GM21619 (cell line): Measurements from ENCODE around the gene GBA2.

Source experiments
- ATAC-seq: cut with Tn5 transposase; IDR thresholded peaks from one replicate; pipeline ENCODE4 v1.9.1; 2021; ENCODE audit not compliant: unreplicated experiment

GBA2 gene

DNA sequence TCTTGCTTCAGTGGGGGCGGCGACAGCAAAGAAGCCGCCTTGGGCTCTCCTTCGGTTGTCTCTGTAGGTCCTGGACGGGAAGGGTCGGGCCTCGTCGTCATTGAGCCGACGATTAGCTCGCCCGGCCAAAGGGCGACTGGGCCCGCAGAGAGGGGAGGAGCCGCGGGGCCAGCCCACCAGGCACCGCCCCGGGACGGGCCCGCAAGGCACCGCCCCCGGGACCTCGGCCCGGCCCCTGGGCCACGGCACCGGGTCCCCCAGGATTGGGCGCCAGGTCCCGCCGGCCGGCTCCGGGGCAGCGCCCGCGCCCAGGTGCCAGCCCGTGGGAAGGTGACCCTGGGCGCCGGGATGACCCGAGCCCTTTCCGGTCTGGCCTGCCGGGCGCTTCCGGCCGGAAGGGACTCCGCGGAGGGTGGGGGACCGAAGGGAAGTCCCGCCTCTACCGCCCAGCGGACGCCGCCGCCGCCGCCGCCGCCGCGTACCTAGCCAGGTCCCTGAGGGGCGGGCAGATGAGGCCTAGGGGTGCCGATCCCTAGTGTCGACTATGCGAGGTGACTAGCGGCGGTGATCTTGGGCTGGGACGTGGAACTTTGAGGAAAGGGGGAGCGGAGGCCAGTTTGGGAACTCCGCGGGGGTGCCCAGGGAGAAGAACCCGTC, at the start of gene GBA2, which contains the start of gene RGP1:
TSS of gene GBA2 (minus strand) at position 371 of the 657 bp plus-strand sequence. CDS start 524 bp downstream, outside the sequence.
TSS of gene RGP1 (plus strand) at position 430 of the 657 bp plus-strand sequence. CDS start 469 bp downstream, outside the sequence.
- peak; percentile 73 for ATAC-seq

GRCh38 chr9:35797311-35798109, 48.5 kb upstream of the GBA2 start:
- ATAC-seq: no peak

GRCh38 chr9:35795695-35796094, 46.7 kb upstream of the GBA2 start:
- ATAC-seq: no peak

GRCh38 chr9:35793461-35793860, 44.4 kb upstream of the GBA2 start:
- ATAC-seq: no peak

- no peak for ATAC-seq
These were observed 43.8 kb upstream of the GBA2 start for GRCh38 chr9:35792826-35793225.

- no peak for ATAC-seq
These were observed 43.2 kb upstream of the GBA2 start for GRCh38 chr9:35792024-35792813.

GRCh38 chr9:35791297-35791921, 42.4 kb upstream of the GBA2 start, which contains the start of gene NPR2:
NPR2 (plus strand) TSS chr9:35791591; CDS start chr9:35792409, 818 bp downstream.
- ATAC-seq: no peak

GRCh38 chr9:35790385-35791296, 41.6 kb upstream of the GBA2 start:
- no peak for ATAC-seq

GRCh38 chr9:35790025-35790384, 41.0 kb upstream of the GBA2 start:
- no peak for ATAC-seq

GRCh38 chr9:35789541-35789940, 40.5 kb upstream of the GBA2 start:
- no peak for ATAC-seq

- no peak for ATAC-seq
These were observed 34.4 kb upstream of the GBA2 start for GRCh38 chr9:35783418-35783817.

GRCh38 chr9:35781066-35781465, 32.0 kb upstream of the GBA2 start:
- no peak for ATAC-seq

DNA sequence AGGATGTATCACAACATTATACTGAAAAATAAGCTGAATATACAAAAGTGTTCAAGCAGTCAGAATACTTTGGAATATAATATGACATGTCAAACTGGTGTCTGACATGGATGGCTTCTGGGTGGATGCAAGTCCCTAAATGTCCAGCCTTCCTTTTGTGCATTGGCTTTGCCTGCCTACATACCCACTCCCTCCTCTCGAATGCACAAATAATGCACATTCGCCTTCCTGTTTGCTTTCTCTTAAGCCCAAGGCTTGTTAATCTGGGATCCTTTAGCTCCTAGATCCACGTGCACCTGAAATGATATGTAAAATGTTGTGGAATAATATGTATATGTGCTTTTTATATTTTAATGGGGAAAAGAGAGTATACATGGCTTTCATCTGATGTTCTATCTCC, 29.5 kb upstream of the GBA2 start:
- no peak for ATAC-seq

DNA sequence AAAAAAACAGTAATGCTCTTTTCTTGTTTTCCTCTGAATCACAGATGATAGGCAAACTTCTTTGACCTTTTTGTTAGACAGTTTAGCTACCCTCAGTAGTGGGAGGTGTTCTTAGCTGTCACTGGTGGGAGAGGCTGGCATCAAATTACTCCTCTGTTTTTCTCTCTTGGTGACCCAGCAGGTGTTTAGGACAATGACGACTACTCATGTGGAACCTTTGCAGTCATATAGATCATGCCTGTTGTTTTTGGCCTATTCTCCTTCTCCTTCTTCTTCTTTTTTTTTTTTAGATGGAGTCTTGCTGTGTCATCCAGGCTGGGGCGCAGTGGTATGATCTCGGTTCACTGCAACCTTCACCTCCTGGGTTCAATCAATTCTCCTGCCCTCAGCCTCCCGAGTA, 27.0 kb upstream of the GBA2 start:
- ATAC-seq: no peak

DNA sequence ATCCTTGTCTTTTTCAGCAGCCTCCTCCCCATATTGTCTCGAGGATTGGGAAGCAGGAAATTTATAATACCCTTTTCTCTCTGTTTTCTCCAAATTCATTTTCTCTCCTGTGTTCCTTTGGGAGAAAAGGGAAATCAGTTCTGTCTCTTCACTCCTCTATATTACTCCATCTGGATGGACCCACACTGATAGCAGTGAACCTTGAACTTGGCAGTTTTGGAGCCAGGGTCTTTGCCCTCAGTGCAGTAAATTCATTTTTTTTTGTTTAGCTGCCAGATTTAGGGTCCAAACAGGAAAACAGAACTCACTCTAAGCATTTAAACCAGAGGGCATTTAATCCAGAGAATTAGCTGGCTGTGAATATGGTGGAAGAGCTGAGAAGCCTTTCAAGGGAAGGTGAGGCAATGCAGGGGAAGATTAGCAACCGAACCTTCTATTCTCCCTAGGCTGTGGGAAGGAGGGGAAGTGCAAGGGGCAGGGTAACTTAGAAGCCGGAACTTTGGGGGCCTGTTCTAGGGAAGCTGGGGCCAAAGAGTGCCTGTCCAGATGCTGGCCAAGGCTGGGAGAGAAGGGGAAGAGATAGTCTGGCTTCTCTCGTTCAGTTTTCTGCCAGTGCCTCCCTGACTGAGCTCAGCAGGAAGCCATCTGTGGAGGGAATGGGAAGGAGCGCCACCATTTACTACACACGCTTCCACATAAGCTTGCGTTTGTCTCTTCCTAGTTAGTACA, 26.0 kb upstream of the GBA2 start:
- no peak for ATAC-seq

DNA sequence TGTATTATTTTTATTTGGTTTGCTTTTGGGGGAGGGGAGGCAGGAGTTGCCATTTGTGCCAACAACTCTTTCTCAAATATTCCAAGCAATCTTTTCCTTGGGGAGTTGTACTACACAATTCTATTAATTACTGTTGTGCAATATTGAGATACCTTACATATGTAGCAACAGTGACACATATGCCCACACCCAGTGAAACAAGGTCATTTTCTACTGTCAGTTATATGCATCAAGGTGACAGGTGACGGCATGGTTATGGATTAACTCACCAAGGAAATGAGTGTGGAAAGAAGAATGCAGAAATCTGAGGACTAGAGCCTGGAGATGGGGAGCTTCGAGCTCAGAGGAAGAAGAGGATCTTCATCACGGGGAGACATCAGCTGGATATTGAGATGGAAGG, 22.9 kb upstream of the GBA2 start:
- no peak for ATAC-seq

DNA sequence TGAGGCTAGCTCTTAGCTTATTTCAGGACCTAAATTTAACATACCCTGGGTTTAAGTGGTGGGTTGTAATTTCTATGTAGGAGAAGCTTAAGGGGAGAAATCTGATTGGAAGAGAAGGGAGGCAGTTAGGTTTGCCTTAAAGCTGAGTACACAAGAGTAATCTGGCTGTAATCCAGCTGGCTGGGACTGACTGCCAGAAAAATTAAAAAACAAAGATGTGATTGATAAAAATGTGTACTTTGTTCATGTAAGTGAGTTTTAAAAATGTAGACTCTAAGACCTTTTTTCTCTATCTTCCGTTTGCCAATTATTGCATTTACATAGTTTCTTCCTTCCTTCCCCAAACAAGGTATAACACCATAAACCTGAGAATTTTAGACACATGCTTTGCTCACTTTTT, 22.5 kb upstream of the GBA2 start:
- no peak for ATAC-seq

GRCh38 chr9:35771075-35771433, 22.0 kb upstream of the GBA2 start:
- ATAC-seq: no peak

- no peak for ATAC-seq
These were observed 20.7 kb upstream of the GBA2 start for GRCh38 chr9:35769763-35770162.
